ENCODE results near the gene OSTN.

Gene OSTN

GRCh38 chr3:191298846-191299245 is 99.8 kb downstream of the OSTN start:
- peaks cover 0 to 2% of the 10 kb centered on the region in 2 donors for H3K9me3 Mint-ChIP-seq

GRCh38 chr3:191300422-191300821 is 101.4 kb downstream of the OSTN start:
- DNase-seq = peak; percentile 61
- H3K36me3 Mint-ChIP-seq = peaks cover 4% of the 10 kb centered on the region in 2 donors
- H3K27me3 Mint-ChIP-seq = no peaks in the 10 kb centered on the region
- peak overlapping the region; percentile 94 for H3K27ac Mint-ChIP-seq
- ATAC-seq (replicated peaks) = peak; percentile 70 to 73
- peak overlapping the region; percentile 36 to 54 for H3K4me3 Mint-ChIP-seq
- H3K4me1 Mint-ChIP-seq = peaks cover 38 to 66% of the 10 kb centered on the region in 2 donors
- peaks cover 0 to 2% of the 10 kb centered on the region in 2 donors for H3K9me3 Mint-ChIP-seq

More at GRCh38 chr3:191298846-191299245, 99.8 kb downstream of the OSTN start:
- no peaks in the 10 kb centered on the region for H3K27me3 Mint-ChIP-seq
- peaks cover 4% of the 10 kb centered on the region in 2 donors for H3K36me3 Mint-ChIP-seq
- ATAC-seq (replicated peaks) = no peak
- peaks cover 38 to 59% of the 10 kb centered on the region in 2 donors for H3K4me1 Mint-ChIP-seq
- peak overlapping the region in 1 of 2 donors; percentile 28 for H3K4me3 Mint-ChIP-seq
- DNase-seq = no peak
- H3K27ac Mint-ChIP-seq = no peak overlapping the region

DNA sequence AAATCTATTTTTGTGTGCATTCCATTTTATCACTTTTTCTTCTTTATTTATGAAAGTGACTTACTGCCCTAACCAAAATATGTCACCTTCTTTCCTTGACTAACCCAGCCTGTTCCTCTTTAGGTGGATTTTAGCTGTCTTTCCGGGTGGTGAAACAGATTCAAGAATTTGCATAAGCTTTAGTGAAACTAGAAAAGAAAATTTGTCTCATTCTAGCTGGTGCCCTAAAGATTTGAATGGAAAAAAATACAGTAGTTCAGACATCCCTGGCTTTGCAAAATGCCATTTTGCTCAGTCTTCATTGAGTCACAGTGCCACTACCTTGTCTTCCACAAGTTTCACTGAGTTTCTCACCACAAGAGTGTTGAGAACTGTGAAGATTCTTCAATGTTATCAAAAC is 102.0 kb downstream of the OSTN start:
- Mint-ChIP-seq H3K9me3 (peaks cover 0 to 2% of the 10 kb centered on the region in 2 donors), H3K27me3 (no peaks in the 10 kb centered on the region), H3K4me3 (peak overlapping the region; percentile 36 to 54), H3K36me3 (peaks cover 4% of the 10 kb centered on the region in 2 donors), H3K4me1 (peaks cover 38 to 70% of the 10 kb centered on the region in 2 donors), H3K27ac (peak overlapping the region; percentile 94)
- DNase-seq (peak; percentile 20), ATAC-seq (replicated peaks) (peak; percentile 75 to 79)

DNA sequence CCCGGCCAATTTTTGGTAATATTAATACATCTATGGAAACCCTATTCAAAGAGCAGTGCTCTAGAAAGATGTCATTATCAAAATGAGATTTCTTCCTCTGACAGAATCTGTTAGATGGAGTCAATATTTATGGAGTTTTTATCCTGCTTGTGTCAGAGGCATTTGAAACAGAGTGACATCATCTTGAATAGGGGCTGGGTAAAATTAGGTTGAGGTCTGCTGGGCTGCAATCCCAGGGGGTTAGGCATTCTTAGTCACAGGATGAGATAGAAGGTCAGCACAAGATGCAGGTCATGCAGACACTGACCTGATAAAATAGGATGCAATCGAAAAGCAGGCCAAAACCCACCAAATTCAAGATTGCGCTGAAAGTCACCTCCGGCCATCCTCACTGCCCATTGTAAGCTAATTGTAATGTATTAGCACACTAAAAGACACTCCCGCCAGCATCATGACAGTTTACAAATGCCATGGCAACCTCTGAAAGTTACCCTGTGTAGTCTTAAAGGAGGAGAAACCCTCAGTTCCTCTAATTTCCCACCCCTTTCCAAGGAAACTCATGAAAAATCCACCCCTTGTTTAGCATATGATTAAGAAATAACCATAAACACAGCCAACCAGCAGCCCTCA is 102.9 kb downstream of the OSTN start:
- peaks cover 4% of the 10 kb centered on the region in 2 donors for H3K36me3 Mint-ChIP-seq
- no peak for ATAC-seq (replicated peaks)
- peaks cover 38 to 67% of the 10 kb centered on the region in 2 donors for H3K4me1 Mint-ChIP-seq
- peak overlapping the region; percentile 67 for H3K27ac Mint-ChIP-seq
- H3K9me3 Mint-ChIP-seq = peaks cover 0 to 2% of the 10 kb centered on the region in 2 donors
- no peaks in the 10 kb centered on the region for H3K27me3 Mint-ChIP-seq
- H3K4me3 Mint-ChIP-seq = peak overlapping the region in 1 of 2 donors; percentile 61
- no peak for DNase-seq

- Mint-ChIP-seq H3K4me3 (peak overlapping the region in 1 of 2 donors; percentile 19), H3K27me3 (no peaks in the 10 kb centered on the region), H3K4me1 (peaks cover 35 to 63% of the 10 kb centered on the region in 2 donors), H3K36me3 (peaks cover 4% of the 10 kb centered on the region in 2 donors), H3K9me3 (peaks cover 0 to 2% of the 10 kb centered on the region in 2 donors), H3K27ac (peak overlapping the region; percentile 52)
- DNase-seq (no peak), ATAC-seq (replicated peaks) (no peak)
Observed at GRCh38 chr3:191302451-191302850, 103.4 kb downstream of the OSTN start.

DNA sequence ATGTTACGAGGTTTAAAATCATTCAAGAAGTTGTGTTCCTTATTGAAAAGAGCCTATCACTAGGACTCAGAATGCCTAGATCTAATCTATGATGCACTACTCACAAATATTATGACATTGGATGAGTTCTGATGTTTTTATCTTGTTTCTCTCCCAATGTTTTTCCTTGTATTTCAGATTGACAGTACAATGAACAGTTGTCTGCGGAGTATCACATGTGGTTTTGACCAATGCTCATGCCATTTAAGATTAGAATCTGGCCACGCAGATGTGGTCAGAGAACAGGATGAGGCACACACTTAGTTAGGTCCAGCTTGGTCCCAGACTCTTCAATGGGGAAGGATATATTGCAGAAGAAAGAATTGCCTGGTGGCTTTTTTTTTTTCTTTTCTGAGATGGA is 104.6 kb downstream of the OSTN start:
- no peaks in the 10 kb centered on the region for H3K27me3 Mint-ChIP-seq
- H3K36me3 Mint-ChIP-seq = peaks cover 2 to 4% of the 10 kb centered on the region in 2 donors
- H3K9me3 Mint-ChIP-seq = peaks cover 0 to 2% of the 10 kb centered on the region in 2 donors
- ATAC-seq (replicated peaks) = no peak
- no peak overlapping the region for H3K4me3 Mint-ChIP-seq
- no peak overlapping the region for H3K27ac Mint-ChIP-seq
- peaks cover 29 to 60% of the 10 kb centered on the region in 2 donors for H3K4me1 Mint-ChIP-seq
- no peak for DNase-seq

DNA sequence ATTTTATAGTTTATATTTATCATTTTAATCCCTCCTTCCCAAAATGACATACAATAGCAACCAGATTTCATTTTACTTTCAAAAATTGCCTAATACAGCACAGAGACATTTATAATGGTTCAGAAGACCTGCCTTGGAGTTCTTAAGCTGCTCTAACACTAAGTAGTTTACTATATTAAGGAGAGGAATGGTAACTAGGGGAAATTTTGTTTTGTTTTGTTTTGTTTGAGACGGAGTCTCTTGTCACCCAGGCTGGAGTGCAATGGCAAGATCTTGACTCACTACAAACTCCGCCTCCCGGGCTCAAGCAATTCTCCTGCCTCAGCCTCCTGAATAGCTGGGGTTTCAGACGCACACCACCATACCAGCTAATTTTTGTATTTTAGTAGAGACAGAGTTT is 107.4 kb downstream of the OSTN start:
- Mint-ChIP-seq H3K36me3 (no peaks in the 10 kb centered on the region), H3K4me3 (no peak overlapping the region), H3K9me3 (peaks cover 0 to 3% of the 10 kb centered on the region in 2 donors), H3K4me1 (peaks cover 15 to 36% of the 10 kb centered on the region in 2 donors), H3K27me3 (no peaks in the 10 kb centered on the region), H3K27ac (peak overlapping the region; percentile 47)
- no peak for DNase-seq
- ATAC-seq (replicated peaks) = no peak

DNA sequence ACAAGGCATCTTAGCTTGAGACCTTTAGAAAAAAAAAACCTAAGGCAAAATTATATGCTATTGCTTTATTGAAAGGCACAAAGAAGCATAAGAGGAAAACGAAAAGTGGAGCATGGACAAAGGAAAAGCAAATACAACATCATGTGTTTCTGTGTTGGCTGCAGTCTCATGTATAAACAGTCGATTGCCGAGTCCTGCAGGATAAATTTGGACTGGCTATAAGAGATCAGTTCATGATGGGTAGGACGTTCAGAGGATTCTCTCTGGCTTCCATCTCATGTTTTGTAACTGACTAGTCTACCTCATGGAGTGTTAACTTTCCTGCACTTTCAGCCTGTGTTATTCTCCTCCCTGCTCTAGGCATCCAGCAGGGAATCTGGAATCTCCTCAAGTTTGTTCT is 108.3 kb downstream of the OSTN start:
- Mint-ChIP-seq H3K27ac (no peak overlapping the region), H3K9me3 (peaks cover 0 to 3% of the 10 kb centered on the region in 2 donors), H3K4me3 (no peak overlapping the region), H3K36me3 (no peaks in the 10 kb centered on the region), H3K4me1 (peaks cover 9 to 27% of the 10 kb centered on the region in 2 donors), H3K27me3 (no peaks in the 10 kb centered on the region)
- DNase-seq (no peak), ATAC-seq (replicated peaks) (no peak)

- ATAC-seq (replicated peaks) = no peak
- Mint-ChIP-seq H3K4me3 (no peak overlapping the region), H3K9me3 (peaks cover 0 to 3% of the 10 kb centered on the region in 2 donors), H3K27ac (no peak overlapping the region), H3K27me3 (no peaks in the 10 kb centered on the region), H3K4me1 (peaks cover 0 to 2% of the 10 kb centered on the region in 2 donors), H3K36me3 (no peaks in the 10 kb centered on the region)
- no peak for DNase-seq
Observed at GRCh38 chr3:191313296-191313695, 114.3 kb downstream of the OSTN start.

DNA sequence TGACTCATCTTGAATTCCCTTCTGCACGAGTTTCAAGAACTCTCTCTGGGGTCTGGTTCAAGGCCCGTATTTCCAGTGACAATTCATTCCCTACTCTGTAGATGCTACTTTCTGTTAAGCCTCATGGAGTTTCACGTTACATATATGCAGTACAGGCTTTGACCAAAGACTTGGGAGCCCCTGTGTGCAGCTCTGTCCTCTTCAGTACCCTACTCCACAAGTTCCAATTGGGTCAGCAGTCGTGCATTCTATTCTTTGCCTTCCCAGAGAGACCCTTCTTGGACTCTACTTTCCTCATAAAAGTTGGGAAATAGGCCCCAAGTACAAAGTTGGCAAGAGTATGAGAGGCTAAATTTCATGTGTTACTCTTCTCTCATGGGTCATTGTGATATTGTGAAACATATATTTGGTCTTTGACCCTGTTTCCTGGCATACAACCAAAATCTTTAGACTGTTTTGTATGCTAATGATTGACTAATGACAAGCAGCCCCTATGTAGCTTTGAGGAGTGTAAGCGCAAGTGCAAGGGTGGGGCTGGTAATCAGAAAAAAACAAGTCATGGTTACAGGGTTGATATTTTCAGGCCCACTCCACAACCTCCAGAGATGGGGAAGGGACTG is 115.2 kb downstream of the OSTN start:
- ATAC-seq (replicated peaks) (no peak), DNase-seq (no peak)
- Mint-ChIP-seq H3K9me3 (peaks cover 0 to 3% of the 10 kb centered on the region in 2 donors), H3K27ac (no peak overlapping the region), H3K4me1 (peaks cover 0 to 2% of the 10 kb centered on the region in 2 donors), H3K27me3 (no peaks in the 10 kb centered on the region), H3K4me3 (no peak overlapping the region), H3K36me3 (no peaks in the 10 kb centered on the region)

Data from stimulated activated naive B cell treated with anti-CD40 and anti-IgM and Interleukin-4, amounts not matched to agents 10 μg/mL and 1 μg/mL and 100 μg/mL, for 72 hours (primary cell).